Thymus (tissue), 11 donors: ENCODE measurements around the gene MPL. TPM values are rescaled to one million over a fixed set of nuclear protein-coding genes. Genes with fewer than 3 reads are reported as not detected.
A peak's percentile ranks its signal among the peaks of the same experiment; 100 is the strongest.
"Not testable (repeated sequence)": the region's sequence is repeated elsewhere in the genome, so short reads cannot be mapped to it uniquely, and the experiment has no call there.

Source experiments
- DNase-seq, 9 donors: peaks; one replicate each; pipeline ENCODE4 v3.0.0-alpha.2; 2013; ENCODE audit warnings: low spot score in 9 of 9, low read depth in 6 of 9, missing footprints in 1 of 9
- H3K27ac ChIP-seq, 2 donors: one replicate each; pipeline ENCODE4 v1.5.1; 2013; ENCODE audit warnings: control low read depth in 1 of 2, low read depth in 1 of 2, low read length in 1 of 2, mild to moderate bottlenecking in 1 of 2, moderate library complexity in 1 of 2
- H3K27me3 ChIP-seq, 2 donors: one replicate each; pipeline ENCODE4 v1.5.1; 2013; ENCODE audit warnings: low read length in 1 of 2; ENCODE audit not compliant: control insufficient read depth in 2 of 2, insufficient read depth in 1 of 2
- H3K36me3 ChIP-seq, 2 donors: one replicate each; pipeline ENCODE4 v1.5.1; 2013; ENCODE audit warnings: low read length in 1 of 2, mild to moderate bottlenecking in 1 of 2, moderate library complexity in 1 of 2; ENCODE audit not compliant: control insufficient read depth in 2 of 2, insufficient read depth in 2 of 2
- H3K4me1 ChIP-seq, 2 donors: one replicate each; pipeline ENCODE4 v1.5.1; 2013; ENCODE audit warnings: low read length in 2 of 2; ENCODE audit not compliant: control insufficient read depth in 2 of 2, insufficient read depth in 2 of 2
- H3K4me3 ChIP-seq, 2 donors: one replicate each; pipeline ENCODE4 v1.5.1; 2013; ENCODE audit warnings: low read length in 2 of 2, control low read depth in 1 of 2, mild to moderate bottlenecking in 1 of 2
- H3K9me3 ChIP-seq, 2 donors: one replicate each; pipeline ENCODE4 v1.5.1; 2013; ENCODE audit warnings: low read length in 1 of 2, mild to moderate bottlenecking in 1 of 2; ENCODE audit not compliant: control insufficient read depth in 2 of 2, insufficient read depth in 1 of 2
- WGBS: extraction: QIAGEN DNeasy Blood & Tissue Kit; methylation state at CpG from one replicate; pipeline ENCODE4 v1.1.7; 2013; 5-methylcytosine and 5-hydroxymethylcytosine counted together
- polyA plus RNA-seq: library from polyadenylated mRNA; stranded (reverse); fragments of 200-250 nt; gene quantifications from one replicate; pipeline ENCODE4 v1.2.3, GENCODE V29; 2013
- total RNA-seq: library from RNA; stranded (reverse); fragments of 120-200 nt; gene quantifications from one replicate; pipeline ENCODE4 v1.2.4, GENCODE V29; 2013
- donor health status: healthy.

Gene MPL
- total and polyA plus RNA-seq, 2 donors, result 0.02 to 0.05 TPM

DNA sequence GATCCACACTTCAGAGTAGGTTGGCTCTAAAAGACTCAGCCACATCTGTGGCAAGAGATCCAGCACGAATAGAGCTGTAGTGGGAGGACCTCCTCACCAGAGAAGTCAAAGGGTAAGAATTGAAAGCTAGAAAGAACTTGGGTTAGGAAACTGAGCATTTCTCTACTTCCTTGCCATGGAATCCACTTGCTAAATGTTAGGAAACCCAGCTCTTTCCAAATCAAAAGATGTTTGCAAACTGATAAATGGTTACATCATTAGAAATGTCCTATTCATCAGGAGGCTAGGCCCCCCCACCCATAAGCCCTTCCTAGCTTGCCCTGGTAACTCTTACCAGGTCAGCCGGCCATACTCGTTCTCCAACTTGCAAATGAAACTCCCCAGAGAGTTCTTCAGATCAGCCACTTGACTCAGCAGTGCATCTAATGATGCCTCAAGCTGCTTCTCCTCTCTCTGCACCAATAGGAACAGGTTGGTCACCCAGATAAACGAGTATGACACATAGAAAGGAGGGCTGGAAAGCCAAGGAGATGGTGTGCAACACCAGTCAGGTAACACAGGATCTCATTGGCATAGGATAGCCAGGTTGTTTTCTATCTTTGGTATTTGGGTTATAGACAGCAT is 50.5 kb downstream of the MPL start:
- no peaks in the 10 kb centered on the region for H3K9me3 ChIP-seq
- peaks cover 11 to 14% of the 10 kb centered on the region in 2 donors for H3K4me1 ChIP-seq
- no peak overlapping the region for H3K27ac ChIP-seq
- peaks cover 38% of the 10 kb centered on the region in 2 donors for H3K36me3 ChIP-seq
- no peak for DNase-seq
- no peaks in the 10 kb centered on the region for H3K27me3 ChIP-seq
- 95% methylated on average over 4 of the region's 4 CpGs for WGBS
- no peak overlapping the region for H3K4me3 ChIP-seq

DNA sequence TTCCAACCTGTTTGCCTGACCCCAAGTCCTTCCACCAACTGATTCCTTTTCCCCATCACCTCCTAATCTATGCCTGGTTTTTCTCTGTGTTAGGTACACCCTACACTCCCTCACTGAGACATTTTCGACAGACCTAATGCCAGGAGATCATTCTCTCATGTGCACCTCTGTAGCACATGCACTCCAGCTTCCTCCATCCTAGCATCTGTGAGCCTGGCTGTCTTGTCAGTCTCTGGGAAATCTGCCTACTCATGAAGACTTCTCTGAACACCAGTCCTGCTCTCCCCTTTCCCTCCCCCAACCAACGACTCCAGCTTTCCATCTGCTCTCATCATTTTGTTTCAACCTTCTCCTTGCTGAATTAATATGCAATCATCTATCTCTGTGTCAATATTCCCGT is 51.0 kb downstream of the MPL start:
- 75% methylated on average over 3 of the region's 3 CpGs for WGBS
- peak overlapping the region; percentile 66 to 71 for H3K4me3 ChIP-seq
- H3K27ac ChIP-seq, result no peak overlapping the region
- H3K27me3 ChIP-seq, result no peaks in the 10 kb centered on the region
- peaks cover 33% of the 10 kb centered on the region in 2 donors for H3K36me3 ChIP-seq
- peaks cover 11 to 14% of the 10 kb centered on the region in 2 donors for H3K4me1 ChIP-seq
- no peak for DNase-seq
- no peaks in the 10 kb centered on the region for H3K9me3 ChIP-seq

DNA sequence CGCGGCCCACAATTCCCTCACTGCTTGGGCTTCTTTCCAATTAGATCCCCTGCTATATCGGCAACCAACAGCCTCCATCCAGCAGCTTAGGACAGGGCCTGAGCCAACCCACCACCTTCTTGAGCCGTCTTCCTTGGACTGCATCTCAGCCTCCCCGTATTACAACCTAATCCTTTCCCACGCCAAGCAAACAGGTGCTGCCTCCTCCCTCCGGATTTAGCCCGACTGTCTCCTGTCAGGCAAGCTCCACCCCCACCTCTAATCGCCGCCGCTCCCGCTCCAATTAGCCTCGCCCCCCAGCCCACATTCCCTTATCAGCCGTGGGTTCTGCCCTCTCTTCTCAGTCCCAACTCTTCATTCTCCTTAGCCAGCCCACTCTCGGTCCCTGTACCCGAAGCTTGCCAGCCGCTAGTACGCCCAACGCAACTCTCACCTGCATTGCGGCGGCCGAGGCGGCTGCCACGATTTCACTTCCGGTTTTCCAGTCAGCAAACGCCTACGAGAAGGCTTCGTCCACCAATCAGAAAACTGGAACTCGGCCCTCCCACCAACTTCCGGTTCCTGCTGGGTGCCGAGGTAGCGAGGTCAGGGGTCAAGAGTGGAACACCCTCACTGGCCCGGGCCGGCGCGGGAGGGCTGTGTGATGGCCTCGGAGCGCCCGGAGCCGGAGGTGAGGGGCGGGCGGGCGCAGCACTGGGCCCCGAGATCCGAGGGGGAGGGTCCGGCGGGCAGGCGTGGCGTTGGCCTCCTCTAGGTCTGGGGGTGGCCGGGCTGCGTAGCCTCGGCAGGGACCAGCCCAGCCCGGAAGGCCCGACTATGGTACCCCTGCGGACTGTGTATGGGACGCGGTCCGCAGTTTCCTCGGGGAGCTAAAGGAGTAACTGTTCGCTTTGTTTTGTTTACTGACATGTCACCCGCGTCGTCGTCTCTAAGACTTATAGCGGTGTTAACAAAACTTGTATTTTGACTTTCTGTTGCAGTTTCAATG is 52.0 kb downstream of the MPL start, which contains the start of the genes MED8 and SZT2:
Gene MED8, minus strand, starts transcription at position 475 of the 988 bp plus-strand sequence. Its CDS starts 36 bp downstream, at position 439.
Gene SZT2, plus strand, starts transcription at position 574 of the 988 bp plus-strand sequence. Its CDS starts 70 bp downstream, at position 644.
- Histone ChIP-seq H3K4me1 (peaks cover 11 to 14% of the 10 kb centered on the region in 2 donors), H3K27ac (peak within 1 kb of the TSS; percentile 63 to 74), H3K4me3 (peak within 1 kb of the TSS; percentile 66 to 71), H3K36me3 (peaks cover 23% of the 10 kb centered on the region in 2 donors), H3K9me3 (no peaks in the 10 kb centered on the region), H3K27me3 (no peaks in the 10 kb centered on the region)
- 1% methylated on average over 65 of the region's 65 CpGs for WGBS
- DNase-seq, result peak; percentile 79 to 99 (median 89)

DNA sequence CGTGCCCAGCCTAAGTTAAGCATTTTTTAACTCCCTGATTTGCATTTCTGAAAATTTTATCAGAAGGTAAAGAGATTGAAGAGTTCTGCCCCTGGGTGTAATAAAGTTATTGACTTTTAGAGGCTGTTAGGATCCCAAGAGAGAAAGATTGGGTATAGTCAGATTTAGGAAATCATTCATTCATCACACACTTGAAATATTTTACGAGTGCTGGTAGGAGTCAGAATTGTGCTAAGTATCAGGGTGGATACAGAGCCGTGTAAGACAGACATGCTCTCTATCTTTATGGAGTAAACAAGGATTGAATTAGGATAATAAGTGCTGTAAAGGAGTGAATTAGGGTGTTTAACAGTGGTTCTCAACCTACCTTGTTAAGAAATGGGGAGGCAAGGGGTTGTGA is 55.1 kb downstream of the MPL start:
- Histone ChIP-seq H3K4me3 (no peak overlapping the region), H3K4me1 (peaks cover 11 to 14% of the 10 kb centered on the region in 2 donors), H3K27ac (no peak overlapping the region), H3K27me3 (no peaks in the 10 kb centered on the region), H3K36me3 (peaks cover 0 to 3% of the 10 kb centered on the region in 2 donors), H3K9me3 (no peaks in the 10 kb centered on the region)
- WGBS, result 82% methylated on average over 3 of the region's 3 CpGs
- no peak for DNase-seq

DNA sequence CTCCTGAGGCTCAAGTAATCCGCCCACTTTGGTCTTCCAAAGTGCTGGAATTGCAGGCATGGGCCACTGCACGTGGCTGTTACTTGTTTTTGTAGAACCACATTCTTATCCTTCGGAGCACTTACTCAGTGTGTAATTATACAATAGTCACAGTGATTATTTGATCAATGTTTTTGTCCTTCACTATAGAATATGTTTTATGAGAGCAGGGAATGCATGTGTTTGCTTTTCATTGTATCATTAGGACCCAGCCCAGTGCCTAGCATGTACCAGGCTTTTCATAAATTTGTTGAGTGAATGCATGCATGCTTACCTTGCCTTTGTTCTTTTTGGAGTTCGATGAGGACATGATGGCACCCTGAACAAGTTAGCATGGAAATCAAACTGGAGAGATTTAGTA is 57.9 kb downstream of the MPL start:
- no peak for DNase-seq
- peaks cover 2 to 4% of the 10 kb centered on the region in 2 donors for H3K4me1 ChIP-seq
- H3K9me3 ChIP-seq, result no peaks in the 10 kb centered on the region
- no peak overlapping the region for H3K4me3 ChIP-seq
- no peak overlapping the region for H3K27ac ChIP-seq
- no peaks in the 10 kb centered on the region for H3K27me3 ChIP-seq
- peaks cover 0 to 3% of the 10 kb centered on the region in 2 donors for H3K36me3 ChIP-seq
- 99% methylated on average over 4 of the region's 4 CpGs for WGBS

DNA sequence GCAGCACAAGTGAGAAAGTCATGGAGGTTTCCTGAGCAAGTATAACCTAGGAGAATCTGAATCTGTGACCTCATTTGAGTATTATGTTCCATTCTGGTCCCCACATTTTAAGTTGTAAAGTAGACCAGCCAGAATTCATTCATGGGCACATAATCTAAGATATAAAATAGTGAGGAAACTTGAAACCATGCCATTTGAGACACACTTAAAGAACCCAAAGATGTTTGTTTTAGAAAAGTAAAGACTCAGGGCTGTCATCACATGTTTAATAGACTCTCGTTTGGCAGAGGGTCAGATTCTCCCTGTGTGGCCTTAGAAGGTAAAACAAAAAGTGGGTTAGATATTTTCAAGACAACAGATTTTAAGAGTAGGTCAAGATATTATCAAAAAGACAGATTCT is 58.4 kb downstream of the MPL start:
- Histone ChIP-seq H3K27ac (no peak overlapping the region), H3K4me3 (no peak overlapping the region), H3K36me3 (peaks cover 0 to 3% of the 10 kb centered on the region in 2 donors), H3K9me3 (no peaks in the 10 kb centered on the region), H3K4me1 (peaks cover 0 to 2% of the 10 kb centered on the region in 2 donors), H3K27me3 (no peaks in the 10 kb centered on the region)
- no peak for DNase-seq
- WGBS, result 96% methylated on average over 1 of the region's 1 CpG

DNA sequence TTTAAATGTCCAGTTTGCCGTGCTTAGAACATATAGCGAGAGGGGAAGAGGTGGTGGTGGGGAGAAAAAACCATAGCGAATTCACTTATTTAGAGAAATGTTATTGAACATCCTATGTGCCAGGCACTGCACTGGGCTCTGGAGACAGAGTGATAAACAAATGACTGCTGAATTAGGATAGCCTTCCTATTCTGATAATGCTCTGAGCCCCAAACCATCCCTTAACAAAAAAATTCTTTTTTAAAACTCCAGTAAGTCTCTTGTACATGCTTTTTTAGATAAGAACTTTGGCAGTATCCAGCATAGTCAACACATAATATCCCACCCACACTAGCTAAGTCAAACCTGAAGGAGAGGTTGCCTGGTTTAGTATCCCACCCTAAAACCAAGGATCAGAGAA is 60.6 kb downstream of the MPL start:
- no peak overlapping the region for H3K4me3 ChIP-seq
- no peak overlapping the region for H3K27ac ChIP-seq
- no peaks in the 10 kb centered on the region for H3K4me1 ChIP-seq
- DNase-seq, result no peak
- H3K36me3 ChIP-seq, result peaks cover 3 to 8% of the 10 kb centered on the region in 2 donors
- 96% methylated on average over 3 of the region's 3 CpGs for WGBS
- no peaks in the 10 kb centered on the region for H3K27me3 ChIP-seq
- H3K9me3 ChIP-seq, result no peaks in the 10 kb centered on the region

DNA sequence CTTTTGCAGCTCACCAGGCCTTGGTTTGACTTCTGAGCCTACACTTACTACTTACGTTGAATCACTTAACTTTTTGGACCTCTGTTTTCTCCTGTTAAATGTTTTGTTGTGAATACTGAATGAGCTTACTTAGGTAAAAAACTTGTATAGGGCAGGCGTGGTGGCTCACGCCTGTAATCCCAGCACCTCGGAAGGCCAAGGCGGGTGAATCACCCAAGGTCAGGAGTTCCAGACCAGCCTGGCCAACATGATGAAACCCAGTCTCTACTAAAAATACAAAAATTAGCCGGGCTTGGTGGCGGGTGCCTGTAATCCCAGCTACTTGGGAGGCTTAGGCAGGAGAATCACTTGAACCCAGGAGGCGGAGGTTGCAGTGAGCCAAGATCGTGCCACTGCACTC is 62.8 kb downstream of the MPL start:
- H3K27ac ChIP-seq, H3K9me3 ChIP-seq, DNase-seq, H3K4me1 ChIP-seq, H3K4me3 ChIP-seq, H3K27me3 ChIP-seq: not testable (repeated sequence)
- WGBS, result 97% methylated on average over 9 of the region's 9 CpGs
- peaks cover 21 to 22% of the 10 kb centered on the region in 2 donors for H3K36me3 ChIP-seq
